ENCODE results near the gene CDC5L. TPM values are rescaled to one million over a fixed set of nuclear protein-coding genes. Genes with fewer than 3 reads are reported as not detected.

CDC5L gene
- total RNA-seq, 1 donor from 2014 or later, result 25.6 TPM

DNA sequence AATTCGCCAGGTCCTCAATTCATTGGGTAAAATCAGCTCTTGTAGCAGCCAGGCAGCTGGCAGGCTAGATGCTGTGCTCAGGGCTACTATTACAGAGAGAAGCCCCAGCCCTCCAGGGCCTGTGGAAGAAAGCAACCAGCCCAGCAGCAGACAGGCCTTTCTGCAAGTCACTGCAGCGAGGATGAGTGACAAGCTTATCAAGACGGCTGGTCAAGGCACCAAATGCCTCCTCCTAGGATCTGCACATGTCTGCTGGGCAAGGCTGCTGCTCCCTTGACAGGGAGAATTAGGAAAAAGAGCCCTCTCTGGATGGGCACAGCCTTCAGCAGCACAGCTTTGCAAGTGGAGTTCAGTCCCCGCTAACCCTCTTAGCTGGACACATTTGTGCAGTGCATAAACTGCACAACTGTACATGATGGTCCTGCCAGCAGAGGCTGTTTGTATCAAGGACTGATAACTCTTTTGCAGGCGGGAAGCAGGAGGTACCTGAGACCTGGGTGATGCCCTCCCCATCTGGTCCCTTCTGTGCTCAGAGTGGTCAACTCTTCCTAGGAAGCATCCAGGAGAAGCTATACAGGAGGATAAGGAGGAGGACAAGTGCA, 89.9 kb downstream of the CDC5L start:
- Mint-ChIP-seq H3K4me3 (no peak overlapping the region), H3K36me3 (no peaks in the 10 kb centered on the region), H3K27ac (no peak overlapping the region), H3K27me3 (ENCODE audit: low read depth) (peaks cover 33% of the 10 kb centered on the region), H3K9me3 (no peaks in the 10 kb centered on the region), H3K4me1 (peaks cover 16% of the 10 kb centered on the region)
- TF ChIP-seq, protein P1, sequence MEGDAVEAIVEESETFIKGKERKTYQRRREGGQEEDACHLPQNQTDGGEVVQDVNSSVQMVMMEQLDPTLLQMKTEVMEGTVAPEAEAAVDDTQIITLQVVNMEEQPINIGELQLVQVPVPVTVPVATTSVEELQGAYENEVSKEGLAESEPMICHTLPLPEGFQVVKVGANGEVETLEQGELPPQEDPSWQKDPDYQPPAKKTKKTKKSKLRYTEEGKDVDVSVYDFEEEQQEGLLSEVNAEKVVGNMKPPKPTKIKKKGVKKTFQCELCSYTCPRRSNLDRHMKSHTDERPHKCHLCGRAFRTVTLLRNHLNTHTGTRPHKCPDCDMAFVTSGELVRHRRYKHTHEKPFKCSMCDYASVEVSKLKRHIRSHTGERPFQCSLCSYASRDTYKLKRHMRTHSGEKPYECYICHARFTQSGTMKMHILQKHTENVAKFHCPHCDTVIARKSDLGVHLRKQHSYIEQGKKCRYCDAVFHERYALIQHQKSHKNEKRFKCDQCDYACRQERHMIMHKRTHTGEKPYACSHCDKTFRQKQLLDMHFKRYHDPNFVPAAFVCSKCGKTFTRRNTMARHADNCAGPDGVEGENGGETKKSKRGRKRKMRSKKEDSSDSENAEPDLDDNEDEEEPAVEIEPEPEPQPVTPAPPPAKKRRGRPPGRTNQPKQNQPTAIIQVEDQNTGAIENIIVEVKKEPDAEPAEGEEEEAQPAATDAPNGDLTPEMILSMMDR (IDR thresholded peaks at IDR 0.05; ENCODE audit: unreplicated experiment), result no peak
- no peak for DNase-seq (ENCODE audit: low spot score in 2 of 2, unreplicated experiment in 2 of 2)

DNA sequence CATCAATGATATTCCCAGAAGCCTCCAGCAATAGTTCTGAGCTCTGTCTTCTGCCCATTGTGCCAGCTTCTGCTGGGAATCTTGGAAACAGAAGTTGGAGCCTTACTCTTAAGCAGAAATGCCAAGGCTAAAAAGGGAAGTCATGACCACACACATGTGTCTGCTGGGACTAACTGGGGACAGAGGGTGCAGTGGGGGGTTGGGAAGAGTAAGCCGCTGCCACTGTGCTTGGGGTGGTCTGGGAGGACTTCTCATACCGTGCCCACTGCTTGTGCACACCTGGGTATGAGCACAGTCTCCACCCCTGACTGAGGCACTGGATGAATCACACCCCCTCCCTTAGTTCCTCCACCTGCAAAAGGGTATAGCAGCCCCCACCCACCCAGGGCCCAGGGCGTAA, 90.7 kb downstream of the CDC5L start:
- H3K4me1 Mint-ChIP-seq, result peaks cover 10% of the 10 kb centered on the region
- TF ChIP-seq, protein P1 (IDR thresholded peaks at IDR 0.05; ENCODE audit: unreplicated experiment), result no peak

DNA sequence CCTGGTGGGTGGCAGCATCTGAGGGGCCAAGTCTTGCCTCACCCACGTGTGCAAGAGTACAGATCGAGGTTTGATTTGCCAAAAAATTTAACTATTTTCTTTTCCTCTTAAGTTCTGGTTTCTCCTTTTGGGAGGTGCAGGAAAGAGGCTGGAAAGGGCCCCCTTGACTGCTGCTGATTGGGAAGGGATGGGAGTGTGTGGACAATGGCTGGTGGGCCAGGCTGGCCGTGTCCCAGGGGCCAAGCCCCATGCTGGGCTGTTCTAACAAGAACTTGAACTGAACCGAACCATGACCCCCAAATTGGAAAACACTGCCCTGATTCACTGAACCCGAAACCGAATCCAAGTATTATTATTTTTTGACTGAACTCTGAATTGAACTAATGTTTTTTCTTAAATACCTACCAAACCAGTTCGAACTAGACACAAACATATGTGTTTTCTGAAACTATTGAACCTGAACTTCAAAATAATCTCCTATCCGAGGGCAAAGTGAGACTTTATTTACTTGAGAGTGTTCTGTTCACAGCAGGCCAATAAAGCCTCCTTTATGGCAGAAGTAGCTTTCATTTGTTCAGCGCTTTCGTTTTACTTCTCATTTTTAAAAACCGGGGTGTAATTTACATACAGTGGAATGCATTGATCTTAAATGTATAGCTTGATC, 91.2 kb downstream of the CDC5L start:
- TF ChIP-seq, protein P1 (IDR thresholded peaks at IDR 0.05; ENCODE audit: unreplicated experiment), result no peak
- Mint-ChIP-seq H3K4me1 (peaks cover 10% of the 10 kb centered on the region), H3K4me3 (no peak overlapping the region), H3K27ac (no peak overlapping the region), H3K36me3 (no peaks in the 10 kb centered on the region), H3K27me3 (ENCODE audit: low read depth) (peaks cover 33% of the 10 kb centered on the region), H3K9me3 (no peaks in the 10 kb centered on the region)
- no peak for DNase-seq (ENCODE audit: low spot score in 2 of 2, unreplicated experiment in 2 of 2)

More for the DNA sequence above, 90.7 kb downstream of the CDC5L start:
- H3K9me3 Mint-ChIP-seq, result no peaks in the 10 kb centered on the region
- H3K4me3 Mint-ChIP-seq, result no peak overlapping the region
- H3K36me3 Mint-ChIP-seq, result no peaks in the 10 kb centered on the region
- H3K27ac Mint-ChIP-seq, result no peak overlapping the region
- DNase-seq (ENCODE audit: low spot score in 2 of 2, unreplicated experiment in 2 of 2), result no peak
- peaks cover 32% of the 10 kb centered on the region for H3K27me3 Mint-ChIP-seq (ENCODE audit: low read depth)

DNA sequence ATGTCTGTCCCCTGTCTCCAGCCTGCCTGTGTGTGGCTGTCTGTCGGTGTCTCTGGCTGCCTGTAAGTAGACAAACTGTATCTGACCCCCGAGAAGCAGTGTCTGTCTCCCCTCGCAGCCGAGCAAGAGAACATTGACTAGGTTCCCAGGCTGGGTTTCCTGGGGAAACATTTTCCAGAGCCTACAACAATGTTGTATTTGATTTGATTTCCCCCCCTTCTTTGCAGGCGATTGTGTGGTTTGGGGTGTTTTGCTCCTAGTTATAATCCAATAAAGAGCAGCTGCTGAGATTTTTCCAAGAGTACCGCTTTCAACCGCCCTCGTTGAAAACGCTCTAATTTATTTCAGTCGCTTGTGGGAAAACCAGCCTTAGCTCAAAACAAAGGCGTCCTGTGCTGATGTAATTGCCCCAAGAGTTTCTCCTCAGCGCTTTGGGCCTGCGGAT, 92.6 kb downstream of the CDC5L start:
- H3K9me3 Mint-ChIP-seq, result no peaks in the 10 kb centered on the region
- peaks cover 10% of the 10 kb centered on the region for H3K4me1 Mint-ChIP-seq
- H3K4me3 Mint-ChIP-seq, result no peak overlapping the region
- TF ChIP-seq, protein P1 (IDR thresholded peaks at IDR 0.05; ENCODE audit: unreplicated experiment), result no peak
- no peaks in the 10 kb centered on the region for H3K36me3 Mint-ChIP-seq
- H3K27ac Mint-ChIP-seq, result no peak overlapping the region
- peaks cover 32% of the 10 kb centered on the region for H3K27me3 Mint-ChIP-seq (ENCODE audit: low read depth)
- DNase-seq (ENCODE audit: low spot score in 2 of 2, unreplicated experiment in 2 of 2), result no peak

DNA sequence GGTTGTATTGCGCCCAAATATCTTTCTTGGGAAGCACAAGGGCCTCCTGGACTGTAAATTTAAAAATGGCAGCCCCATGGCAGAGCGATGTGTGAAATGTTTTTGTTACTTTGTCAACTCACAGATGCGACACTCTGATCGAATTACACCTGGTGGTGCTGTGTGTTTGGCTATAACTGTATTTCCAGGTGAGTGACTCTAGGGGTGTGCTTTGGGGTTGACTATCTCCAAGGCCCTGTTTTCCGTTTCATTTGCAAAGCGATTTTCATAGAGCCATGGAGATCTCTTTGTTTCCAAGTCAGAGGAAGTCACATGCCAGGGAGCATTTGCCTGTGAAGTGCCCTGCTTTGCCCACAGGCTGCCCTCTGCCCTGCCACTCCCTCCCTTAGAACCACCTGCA, 93.5 kb downstream of the CDC5L start:
- no peak for DNase-seq (ENCODE audit: low spot score in 2 of 2, unreplicated experiment in 2 of 2)
- no peak overlapping the region for H3K27ac Mint-ChIP-seq
- no peak overlapping the region for H3K4me3 Mint-ChIP-seq
- H3K36me3 Mint-ChIP-seq, result no peaks in the 10 kb centered on the region
- peaks cover 12% of the 10 kb centered on the region for H3K4me1 Mint-ChIP-seq
- TF ChIP-seq, protein P1 (IDR thresholded peaks at IDR 0.05; ENCODE audit: unreplicated experiment), result no peak
- H3K27me3 Mint-ChIP-seq (ENCODE audit: low read depth), result peaks cover 30% of the 10 kb centered on the region
- no peaks in the 10 kb centered on the region for H3K9me3 Mint-ChIP-seq

All from mesothelial cell of epicardium (in vitro differentiated cells).